OCI-LY7 (cell line): ENCODE data around the gene TARM1. TPM values are rescaled to one million over a fixed set of nuclear protein-coding genes. Genes with fewer than 3 reads are reported as not detected.

Source experiments
- Bru-seq: library from RNA; stranded (reverse); fragments of 400-500 nt; gene quantifications from one replicate; lab custom pipeline; 2021; lab: Mats Ljungman, UMichigan
- BruChase-seq, 2 experiments: library from RNA; stranded (reverse); fragments of 400-500 nt; gene quantifications; one replicate each; lab custom pipeline; 2021; lab: Mats Ljungman, UMichigan
- BruUV-seq: library from RNA; stranded (reverse); fragments of 400-500 nt; replicated peaks from 2 replicates; lab custom pipeline; 2021; lab: Mats Ljungman, UMichigan
- CTCF ChIA-PET: fragments of 300-600 bp; sonication (Branson Sonifier 250); formaldehyde crosslinking; loops from one replicate; lab custom pipeline; 2022; ENCODE audit warnings: antibody characterized with exemption; ENCODE audit not compliant: unreplicated experiment; lab: Charles Lee
- POLR2A ChIA-PET: fragments of 300-600 bp; sonication (Branson Sonifier 250); formaldehyde crosslinking; loops from one replicate; lab custom pipeline; 2022; ENCODE audit warnings: antibody characterized with exemption; lab: Charles Lee
- DNase-seq: peaks from one replicate; pipeline ENCODE4 v3.0.0-alpha.2; 2015; ENCODE audit warnings: low spot score
- H2AFZ ChIP-seq: fragments of 200-600 bp; sonication (generic), shearing (Covaris generic); 2 replicates; pipeline ENCODE4 v1.6.1; 2014; ENCODE audit warnings: mild to moderate bottlenecking, antibody characterized with exemption, low read length, moderate library complexity
- H3K27ac ChIP-seq: fragments of 200-600 bp; sonication (generic); 2 replicates; pipeline ENCODE4 v1.5.1; 2014; ENCODE audit warnings: mixed run types, low read depth, mild to moderate bottlenecking, moderate library complexity, low read length, inconsistent platforms; ENCODE audit not compliant: poor library complexity, severe bottlenecking
- H3K36me3 ChIP-seq: fragments of 200-600 bp; sonication (generic); 2 replicates; pipeline ENCODE4 v1.6.1; 2014; ENCODE audit warnings: mild to moderate bottlenecking, antibody characterized with exemption, low read length, moderate library complexity, mixed read lengths; ENCODE audit not compliant: insufficient read depth
- H3K4me1 ChIP-seq: fragments of 200-600 bp; sonication (generic); 2 replicates; pipeline ENCODE4 v1.5.1; 2014; ENCODE audit warnings: mild to moderate bottlenecking, low read length; ENCODE audit not compliant: insufficient read depth, poor library complexity, severe bottlenecking
- H3K4me2 ChIP-seq: fragments of 200-600 bp; sonication (generic); 2 replicates; pipeline ENCODE4 v1.6.1; 2014; ENCODE audit warnings: mild to moderate bottlenecking, low read length
- H3K4me3 ChIP-seq: fragments of 200-600 bp; sonication (generic); 2 replicates; pipeline ENCODE4 v1.5.1; 2014; ENCODE audit warnings: mild to moderate bottlenecking, low read depth, low read length; ENCODE audit not compliant: poor library complexity, severe bottlenecking
- H3K79me2 ChIP-seq: fragments of 200-600 bp; sonication (generic); 2 replicates; pipeline ENCODE4 v1.6.1; 2016; ENCODE audit warnings: low read depth, mild to moderate bottlenecking, low read length, moderate library complexity, mixed read lengths; ENCODE audit not compliant: insufficient read depth
- H3K9me2 ChIP-seq: fragments of 200-600 bp; sonication (generic); 2 replicates; pipeline ENCODE4 v1.6.1; 2016; ENCODE audit warnings: mild to moderate bottlenecking, low read length, mixed read lengths; ENCODE audit not compliant: insufficient read depth
- H3K9me3 ChIP-seq: fragments of 200-600 bp; sonication (generic); 2 replicates; pipeline ENCODE4 v1.6.1; 2014; ENCODE audit warnings: mild to moderate bottlenecking, mixed run types, low read length, mixed read lengths
- H4K20me1 ChIP-seq: fragments of 200-600 bp; sonication (generic); 2 replicates; pipeline ENCODE4 v1.6.1; 2014; ENCODE audit warnings: mild to moderate bottlenecking, antibody characterized with exemption, low read length, moderate library complexity, mixed read lengths; ENCODE audit not compliant: insufficient read depth
- CTCF ChIP-seq: fragments of 200-600 bp; sonication (generic); conservative IDR thresholded peaks from 2 replicates; pipeline ENCODE4 v1.5.1; 2014; ENCODE audit warnings: mild to moderate bottlenecking, antibody characterized with exemption, low read length, moderate library complexity, mixed read lengths
- EZH2phosphoT487 ChIP-seq: fragments of 200-600 bp; sonication (generic); IDR thresholded peaks from 2 replicates; pipeline ENCODE4 v1.6.1; 2018; ENCODE audit warnings: low read depth, borderline replicate concordance, mild to moderate bottlenecking, mixed run types, antibody characterized with exemption, low read length, moderate library complexity, mixed read lengths
- intact Hi-C: fragments of 100-400 bp; cut with micrococcal nuclease; formaldehyde crosslinking; loops from one replicate; pipeline ENCODE4 v1.10.0; 2022; ENCODE audit not compliant: unreplicated experiment
- long read RNA-seq: library from polyadenylated mRNA; stranded (forward); transcript quantifications from one replicate; pipeline ENCODE4 v2.0.0, GENCODE V29; 2022
- total RNA-seq, 2 experiments: library from RNA; depleted of rRNA in 1 of 2; stranded (reverse); fragments of >200 nt in 1 of 2; shearing (Covaris generic) in 1 of 2; gene quantifications; 2 replicates each; pipeline ENCODE4 v1.2.3, GENCODE V29; 2014 to 2022

The TARM1 gene
- total RNA-seq (2014; rRNA removed; shearing (Covaris generic)): not detected in 2 replicates
- total RNA-seq (2022): not detected in 2 replicates
- not detected for Bru-seq, nascent RNA
- BruChase-seq, experiment 1, labeled RNA remaining after a 6-hour chase: not detected
- not detected for BruChase-seq, experiment 2, labeled RNA remaining after a 2-hour chase
- long read RNA-seq: 0 reads

DNA sequence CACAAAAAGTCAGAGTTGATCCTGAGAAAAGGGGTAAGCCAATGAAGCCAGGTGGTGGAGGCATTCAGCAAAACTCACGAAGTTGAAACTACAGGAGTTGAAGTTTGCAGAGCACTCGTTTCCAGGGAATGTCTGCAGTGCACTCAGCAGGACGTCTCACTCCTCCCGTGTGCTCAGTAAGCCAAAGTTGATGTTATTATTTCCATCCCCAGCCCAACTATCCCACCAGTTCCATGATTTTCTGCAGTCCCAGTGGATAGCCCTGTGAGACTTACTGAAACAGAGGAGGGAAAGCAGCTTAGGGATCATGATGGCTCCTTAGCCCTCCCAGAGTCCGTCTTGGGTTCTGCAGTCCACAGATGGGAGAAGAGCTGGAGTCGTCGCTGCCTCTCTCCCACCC, at the start of gene TARM1:
Gene TARM1, minus strand, starts transcription at position 334 of the 400 bp plus-strand sequence. Its CDS starts 25 bp downstream, at position 309.
- Histone ChIP-seq H3K4me3 (no peak within 1 kb of the TSS), H3K4me1 (no peaks in the 10 kb centered on the region), H3K27ac (no peak within 1 kb of the TSS), H3K36me3 (no peaks in the 10 kb centered on the region), H3K79me2 (no peaks in the 10 kb centered on the region), H2AFZ (no peak within 1 kb of the TSS), H3K4me2 (no peak within 1 kb of the TSS), H3K9me2 (no peaks in the 10 kb centered on the region), H4K20me1 (no peaks in the 10 kb centered on the region), H3K9me3 (no peaks in the 10 kb centered on the region)
- ChIA-PET CTCF (no interaction called here), POLR2A (no interaction called here)
- intact Hi-C loops: no loop called here
- DNase-seq: no peak
- TF ChIP-seq EZH2phosphoT487 (no peak), CTCF (no peak)
- no TSS peak for BruUV-seq

DNA sequence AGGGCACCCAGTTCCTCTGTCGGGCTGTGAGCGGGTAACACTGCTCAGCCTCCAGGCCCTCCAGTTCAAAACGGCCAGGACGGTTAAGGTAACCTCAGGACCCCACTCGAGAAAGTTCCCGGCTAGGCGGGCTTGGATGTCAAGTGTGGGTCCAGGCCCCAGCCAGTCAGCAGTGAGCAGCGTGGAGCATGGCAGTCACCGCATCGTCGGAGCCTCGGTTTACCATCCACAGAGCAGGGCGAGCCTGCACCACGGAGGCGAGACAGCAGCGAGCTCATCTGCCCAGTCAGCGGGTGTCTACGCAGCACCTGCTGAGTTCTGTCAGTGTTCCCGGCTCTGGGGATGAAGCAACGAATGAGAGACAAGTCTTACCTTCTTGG, 48.4 kb upstream of the TARM1 start:
- no peaks in the 10 kb centered on the region for H3K9me3 ChIP-seq
- no peaks in the 10 kb centered on the region for H3K9me2 ChIP-seq
- no peak overlapping the region for H3K4me2 ChIP-seq
- no TSS peak for BruUV-seq
- H3K79me2 ChIP-seq: no peaks in the 10 kb centered on the region
- intact Hi-C loops: no loop called here
- TF ChIP-seq EZH2phosphoT487: no peak
- no peak for TF ChIP-seq CTCF
- no peaks in the 10 kb centered on the region for H4K20me1 ChIP-seq
- peaks cover 58% of the 10 kb centered on the region for H3K36me3 ChIP-seq
- DNase-seq: no peak
- ChIA-PET CTCF (no interaction called here), POLR2A (no interaction called here)
- H3K4me3 ChIP-seq: no peak overlapping the region
- no peaks in the 10 kb centered on the region for H3K4me1 ChIP-seq
- no peak overlapping the region for H2AFZ ChIP-seq
- no peak overlapping the region for H3K27ac ChIP-seq

GRCh38 chr19:54128796-54129616, 47.8 kb upstream of the TARM1 start:
- H2AFZ ChIP-seq: no peak overlapping the region
- no TSS peak for BruUV-seq
- TF ChIP-seq CTCF (no peak), EZH2phosphoT487 (no peak)
- no peak overlapping the region for H3K4me3 ChIP-seq
- no peaks in the 10 kb centered on the region for H3K4me1 ChIP-seq
- no peaks in the 10 kb centered on the region for H3K9me2 ChIP-seq
- no peaks in the 10 kb centered on the region for H3K9me3 ChIP-seq
- H4K20me1 ChIP-seq: no peaks in the 10 kb centered on the region
- POLR2A ChIA-PET: no interaction called here
- H3K4me2 ChIP-seq: no peak overlapping the region
- CTCF ChIA-PET: no interaction called here
- no peak overlapping the region for H3K27ac ChIP-seq
- H3K36me3 ChIP-seq: peaks cover 64% of the 10 kb centered on the region
- intact Hi-C loops: no loop called here
- H3K79me2 ChIP-seq: no peaks in the 10 kb centered on the region
- no peak for DNase-seq
